NCI-H2029 (cell line): ENCODE data around the gene HRG.
"Not testable (repeated sequence)": the region's sequence is repeated elsewhere in the genome, so short reads cannot be mapped to it uniquely, and the experiment has no call there.

ENCODE experiments used
- DNase-seq: peaks from one replicate; lab custom pipeline; 2025; lab: John Stamatoyannopoulos, UW

HRG gene, protein sequence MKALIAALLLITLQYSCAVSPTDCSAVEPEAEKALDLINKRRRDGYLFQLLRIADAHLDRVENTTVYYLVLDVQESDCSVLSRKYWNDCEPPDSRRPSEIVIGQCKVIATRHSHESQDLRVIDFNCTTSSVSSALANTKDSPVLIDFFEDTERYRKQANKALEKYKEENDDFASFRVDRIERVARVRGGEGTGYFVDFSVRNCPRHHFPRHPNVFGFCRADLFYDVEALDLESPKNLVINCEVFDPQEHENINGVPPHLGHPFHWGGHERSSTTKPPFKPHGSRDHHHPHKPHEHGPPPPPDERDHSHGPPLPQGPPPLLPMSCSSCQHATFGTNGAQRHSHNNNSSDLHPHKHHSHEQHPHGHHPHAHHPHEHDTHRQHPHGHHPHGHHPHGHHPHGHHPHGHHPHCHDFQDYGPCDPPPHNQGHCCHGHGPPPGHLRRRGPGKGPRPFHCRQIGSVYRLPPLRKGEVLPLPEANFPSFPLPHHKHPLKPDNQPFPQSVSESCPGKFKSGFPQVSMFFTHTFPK

DNA sequence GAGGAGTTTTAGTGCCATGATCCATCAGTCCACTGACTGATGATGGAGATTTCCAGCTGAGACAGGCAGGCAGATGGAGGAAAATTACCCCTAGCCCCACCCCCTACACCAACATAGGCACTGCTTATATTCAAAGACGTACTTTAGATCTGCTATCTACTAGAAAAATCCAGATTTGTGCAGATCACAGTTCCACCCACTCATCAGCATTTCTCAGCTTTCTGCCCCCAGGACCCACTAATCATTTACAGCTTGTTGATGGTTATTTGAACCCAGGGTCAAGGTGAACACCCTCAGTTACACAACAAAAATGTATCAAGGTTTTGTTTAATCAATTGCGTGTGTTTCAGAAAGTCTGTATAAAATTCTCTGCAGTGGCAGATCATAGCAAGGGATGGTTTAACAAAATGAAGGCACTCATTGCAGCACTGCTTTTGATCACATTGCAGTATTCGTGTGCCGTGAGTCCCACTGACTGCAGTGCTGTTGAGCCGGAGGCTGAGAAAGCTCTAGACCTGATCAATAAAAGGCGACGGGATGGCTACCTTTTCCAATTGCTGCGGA lies at the start of gene HRG:
Gene HRG, plus strand, starts transcription at position 390 of the 564 bp plus-strand sequence. Its CDS starts 18 bp downstream, at position 408.
- DNase-seq: no peak

GRCh38 chr3:186616299-186616617 lies 49.6 kb upstream of the HRG start:
- no peak for DNase-seq

GRCh38 chr3:186617036-186617946 lies 48.5 kb upstream of the HRG start:
- peak; percentile 84 for DNase-seq

GRCh38 chr3:186618318-186618938 lies 47.4 kb upstream of the HRG start:
- DNase-seq: no peak

- DNase-seq: no peak
Observed at GRCh38 chr3:186619787-186620212, 46.0 kb upstream of the HRG start.

DNA sequence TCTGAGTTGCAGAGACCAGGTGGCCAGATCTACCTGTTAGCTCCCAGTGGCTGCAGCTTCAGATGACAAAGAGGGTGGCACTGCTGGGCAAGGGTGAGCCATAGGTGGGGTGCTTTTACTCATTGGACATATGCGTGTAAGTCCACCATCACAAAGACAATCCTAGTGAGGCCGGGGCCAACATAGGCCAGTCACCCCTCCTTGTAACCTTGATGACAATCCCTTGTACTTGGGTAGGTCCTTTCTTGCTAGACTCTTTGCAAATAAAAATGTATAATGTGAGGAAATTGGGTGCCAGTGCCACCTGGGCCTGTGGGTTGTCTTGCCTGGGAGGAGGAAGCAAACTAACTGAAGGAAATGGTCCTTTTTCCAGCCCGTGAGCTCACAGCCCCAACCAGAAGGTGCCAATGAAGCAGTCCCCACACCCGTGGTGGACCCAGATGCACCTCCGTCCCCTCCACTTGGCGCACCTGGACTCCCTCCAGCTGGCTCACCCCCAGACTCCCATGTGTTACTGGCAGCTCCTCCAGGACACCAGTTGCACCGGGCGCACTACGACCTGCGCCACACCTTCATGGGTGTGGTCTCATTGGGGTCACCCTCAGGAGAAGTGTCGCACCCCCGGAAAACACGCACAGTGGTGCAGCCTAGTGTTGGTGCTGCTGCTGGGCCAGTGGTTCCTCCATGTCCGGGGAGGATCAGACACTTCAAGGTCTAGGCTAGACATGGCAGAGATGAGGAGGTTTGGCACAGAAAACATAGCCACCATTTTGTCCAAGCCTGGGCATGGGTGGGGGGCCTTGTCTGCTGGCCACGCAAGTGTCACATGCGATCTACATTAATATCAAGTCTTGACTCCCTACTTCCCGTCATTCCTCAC lies 45.4 kb upstream of the HRG start:
- no peak for DNase-seq

- no peak for DNase-seq
Observed at GRCh38 chr3:186621894-186622650, 43.7 kb upstream of the HRG start.

- DNase-seq: no peak
Observed at GRCh38 chr3:186622651-186623310, 43.0 kb upstream of the HRG start.

GRCh38 chr3:186624598-186624997 lies 41.2 kb upstream of the HRG start:
- no peak for DNase-seq

DNA sequence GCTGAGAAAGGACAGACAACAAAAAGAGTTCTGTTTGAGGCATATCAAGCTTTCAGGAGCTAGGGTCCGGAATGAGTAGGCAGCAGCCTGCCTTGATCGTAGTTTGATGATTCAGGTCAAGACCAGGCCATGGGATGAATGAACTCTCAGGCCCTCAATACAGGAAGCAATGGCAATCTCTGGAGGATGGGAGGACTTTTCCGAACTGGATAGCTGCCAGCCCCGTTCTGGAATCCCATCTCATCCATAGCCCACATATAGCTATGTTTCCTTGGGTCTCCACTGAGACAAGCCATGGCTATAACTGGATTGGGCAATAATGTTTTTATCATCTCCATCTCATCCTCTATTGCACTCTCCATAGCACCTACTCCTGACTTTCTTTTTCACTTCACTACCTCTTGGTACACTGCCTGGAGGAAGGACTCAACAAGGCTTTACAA lies 40.2 kb upstream of the HRG start:
- DNase-seq: no peak

GRCh38 chr3:186626254-186626847 lies 39.5 kb upstream of the HRG start:
- DNase-seq: no peak

- no peak for DNase-seq
Observed at GRCh38 chr3:186627852-186628414, 37.9 kb upstream of the HRG start.

DNA sequence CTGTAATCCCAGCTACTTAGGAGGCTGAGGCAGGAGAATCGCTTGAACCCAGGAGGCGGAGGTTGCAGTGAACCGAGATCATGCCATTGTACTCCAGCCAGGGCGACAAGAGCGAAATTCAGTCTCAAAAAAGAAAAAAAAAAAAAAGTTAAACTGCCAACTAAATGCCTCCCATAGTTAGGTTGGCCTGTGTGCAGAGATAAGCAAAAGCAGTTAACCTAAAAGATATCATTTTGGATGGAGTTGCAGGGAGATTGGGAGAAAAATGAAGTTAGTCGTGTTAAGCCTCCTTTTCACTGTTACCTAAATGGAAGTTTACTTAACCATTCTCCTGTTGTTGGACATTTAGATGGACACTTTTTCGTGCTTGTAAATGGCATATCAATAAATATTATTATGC lies 37.1 kb upstream of the HRG start:
- no peak for DNase-seq

DNA sequence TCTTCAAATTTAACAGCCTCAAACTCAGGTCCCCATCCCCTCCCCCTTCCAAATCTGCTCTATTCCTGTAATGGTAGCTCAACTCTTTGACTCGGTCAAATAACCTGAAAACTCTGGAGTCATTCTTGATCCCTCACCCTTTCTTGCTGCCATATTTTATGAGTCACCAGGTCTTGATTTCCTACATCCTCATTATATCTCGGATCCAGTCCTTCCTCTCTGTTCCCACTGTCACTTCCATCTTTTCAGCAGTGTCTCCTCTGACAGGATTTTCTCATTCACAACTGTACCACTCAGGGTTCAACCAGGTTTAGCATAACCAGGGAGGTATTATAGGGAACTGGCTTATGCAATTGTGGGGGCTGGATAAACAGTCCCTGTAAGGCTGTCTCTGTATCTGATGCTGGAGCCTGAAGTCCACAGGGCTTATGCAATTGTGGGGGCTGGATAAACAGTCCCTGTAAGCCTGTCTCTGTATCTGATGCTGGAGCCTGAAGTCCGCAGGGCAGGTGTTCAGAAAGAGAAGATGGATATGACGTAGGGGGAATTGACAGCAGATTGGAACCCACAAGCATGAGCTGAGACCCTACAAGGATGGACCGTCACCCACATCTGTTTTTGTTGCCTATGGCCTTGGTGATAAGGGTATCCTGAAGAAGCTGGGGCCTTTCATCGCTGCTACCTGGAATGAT lies 34.7 kb upstream of the HRG start:
- no peak for DNase-seq

DNA sequence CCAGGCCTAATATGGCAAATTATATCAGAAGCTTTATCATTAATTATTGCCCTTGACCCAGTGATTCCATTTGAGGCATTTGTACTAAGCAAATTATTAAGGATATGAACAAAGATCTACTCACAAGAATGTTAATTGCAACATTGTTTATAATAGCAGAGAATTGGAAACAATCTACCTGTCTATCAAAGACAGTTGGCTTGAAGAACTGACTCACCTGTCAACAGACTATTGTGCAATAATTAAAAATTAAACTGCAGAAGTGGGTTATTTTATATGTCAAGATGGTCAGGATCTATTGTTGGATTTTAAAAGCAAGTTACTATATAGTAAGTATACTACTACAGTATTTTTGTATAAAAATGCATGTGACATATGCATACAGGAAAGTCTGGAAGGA lies 32.3 kb upstream of the HRG start:
- DNase-seq: no peak

GRCh38 chr3:186634207-186634606 lies 31.6 kb upstream of the HRG start:
- DNase-seq: not testable (repeated sequence)

DNA sequence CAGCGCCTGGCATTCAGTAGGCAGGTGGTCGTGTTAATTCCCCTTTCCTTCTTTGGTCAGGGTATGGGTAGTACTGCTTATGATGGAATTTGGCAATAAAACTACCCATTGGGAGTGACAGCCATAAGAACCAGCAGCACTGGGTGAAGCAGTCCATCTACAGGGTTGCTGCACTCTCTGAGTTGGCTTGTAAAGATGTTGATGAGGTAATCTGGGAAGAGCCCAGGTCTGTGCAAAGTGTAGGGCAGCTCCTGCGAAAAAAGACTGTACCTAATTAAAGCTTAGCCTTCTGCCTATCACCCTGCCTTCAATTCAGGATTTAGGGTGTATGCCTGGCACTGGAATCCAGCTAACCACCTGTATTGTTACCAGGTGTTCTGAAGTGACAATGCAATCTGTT lies 30.3 kb upstream of the HRG start:
- no peak for DNase-seq

GRCh38 chr3:186636536-186636935 lies 29.3 kb upstream of the HRG start:
- no peak for DNase-seq
